CD4-positive, CD25-positive, alpha-beta regulatory T cell (primary cell): Measurements from ENCODE around the gene MPRIP. TPM values are rescaled to one million over a fixed set of nuclear protein-coding genes. Genes with fewer than 3 reads are reported as not detected.
A peak's percentile ranks its signal among the peaks of the same experiment; 100 is the strongest.
"Not testable (repeated sequence)": the region's sequence is repeated elsewhere in the genome, so short reads cannot be mapped to it uniquely, and the experiment has no call there.

Source experiments
- ATAC-seq, 2 donors: fragments of 150-1000 bp; cut with Tn5 transposase; one replicate each; pipeline ENCODE4 v1.10.0; 2021; ENCODE audit warnings: low read depth in 2 of 2, moderate number of reproducible peaks in 2 of 2, moderate library complexity in 1 of 2
- DNase-seq, 3 donors: peaks; one replicate each; pipeline versions ENCODE4 v3.0.0 to v3.0.0-alpha.2; 2012 to 2022; ENCODE audit warnings: mixed read lengths in 1 of 3
- H3K27ac ChIP-seq: one replicate; pipeline ENCODE4 v1.7.0; 2013; ENCODE audit warnings: mild to moderate bottlenecking, low read length; ENCODE audit not compliant: insufficient read depth, poor library complexity, severe bottlenecking
- H3K27me3 ChIP-seq: one replicate; pipeline ENCODE4 v1.7.0; 2013; ENCODE audit warnings: low read length; ENCODE audit not compliant: control insufficient read depth, insufficient read depth
- H3K36me3 ChIP-seq: one replicate; pipeline ENCODE4 v1.7.0; 2013; ENCODE audit warnings: mild to moderate bottlenecking, low read length, moderate library complexity; ENCODE audit not compliant: control insufficient read depth, insufficient read depth
- H3K4me1 ChIP-seq: 2 replicates; pipeline ENCODE4 v1.7.0; 2013; ENCODE audit warnings: mild to moderate bottlenecking, low read length; ENCODE audit not compliant: insufficient read depth, control insufficient read depth, poor library complexity, severe bottlenecking
- H3K4me3 ChIP-seq: one replicate; pipeline ENCODE4 v1.7.0; 2013; ENCODE audit warnings: low read depth, mild to moderate bottlenecking, low read length, moderate library complexity
- H3K9me3 ChIP-seq, 2 experiments: 1 replicate in 1 of 2; 2 replicates in 1 of 2; pipeline ENCODE4 v1.7.0; 2013; ENCODE audit warnings: low read length in 2 of 2, mild to moderate bottlenecking in 1 of 2, moderate library complexity in 1 of 2; ENCODE audit not compliant: control insufficient read depth in 2 of 2
- H3K27ac Mint-ChIP-seq, 3 donors: one replicate each; pipeline ENCODE4 v1.8.0; 2020 to 2022; ENCODE audit warnings: mild to moderate bottlenecking in 3 of 3, mixed read lengths in 3 of 3, moderate library complexity in 2 of 3
- H3K27me3 Mint-ChIP-seq: one replicate; pipeline ENCODE4 v1.8.0; 2022; ENCODE audit warnings: mild to moderate bottlenecking, mixed read lengths
- H3K36me3 Mint-ChIP-seq: one replicate; pipeline ENCODE4 v1.8.0; 2020; ENCODE audit warnings: mixed read lengths
- H3K4me1 Mint-ChIP-seq, 4 donors: one replicate each; pipeline ENCODE4 v1.8.0; 2020 to 2022; ENCODE audit warnings: mixed read lengths in 4 of 4, mild to moderate bottlenecking in 1 of 4
- H3K4me3 Mint-ChIP-seq, 4 donors: one replicate each; pipeline ENCODE4 v1.8.0; 2020 to 2022; ENCODE audit warnings: mild to moderate bottlenecking in 4 of 4, mixed read lengths in 4 of 4, moderate library complexity in 3 of 4
- H3K9me3 Mint-ChIP-seq, 7 donors: one replicate each; pipeline ENCODE4 v1.8.0; 2020 to 2022; ENCODE audit warnings: mixed read lengths in 7 of 7, mild to moderate bottlenecking in 3 of 7, moderate library complexity in 2 of 7
- polyA plus RNA-seq, 4 donors: library from polyadenylated mRNA; unstranded; fragments of 300-500 nt; fragmentation: Illumina TruSeq; gene quantifications; one replicate each; pipeline ENCODE4 v1.2.3, GENCODE V29; 2021
- total RNA-seq: library from RNA; stranded (reverse); gene quantifications from one replicate; pipeline ENCODE4 v1.2.3, GENCODE V29; 2022

The MPRIP gene
- total and polyA plus RNA-seq, 5 donors from 2014 or later = 49.0 to 234 (median 58.0) TPM

GRCh38 chr17:17183744-17184143, 141.5 kb downstream of the MPRIP start:
- Mint-ChIP-seq H3K4me1 (peaks cover 43 to 96% (median 64%) of the 10 kb centered on the region in 4 donors), H3K4me3 (peak overlapping the region; percentile 70 to 84 (median 78)), H3K36me3 (peaks cover 39% of the 10 kb centered on the region), H3K27ac (peak overlapping the region; percentile 86 to 99 (median 97)), H3K27me3 (no peaks in the 10 kb centered on the region), H3K9me3 (no peaks in the 10 kb centered on the region)
- ATAC-seq (no peak), DNase-seq (no peak)
- H3K27me3 ChIP-seq = no peaks in the 10 kb centered on the region
- peaks cover 39% of the 10 kb centered on the region for H3K36me3 ChIP-seq
- H3K4me1 ChIP-seq = peaks cover 83% of the 10 kb centered on the region
- peak overlapping the region; percentile 49 for H3K4me3 ChIP-seq
- H3K9me3 ChIP-seq = no peaks in the 10 kb centered on the region
- H3K27ac ChIP-seq = peak overlapping the region; percentile 62

- DNase-seq = peak in 2 of 3 donors; percentile 34 to 50
- H3K27me3 Mint-ChIP-seq, H3K9me3 ChIP-seq, H3K27me3 ChIP-seq, H3K9me3 Mint-ChIP-seq: not testable (repeated sequence)
- Mint-ChIP-seq H3K36me3 (peaks cover 32% of the 10 kb centered on the region), H3K27ac (peak overlapping the region; percentile 62 to 99 (median 97)), H3K4me1 (peaks cover 36 to 86% (median 57%) of the 10 kb centered on the region in 4 donors), H3K4me3 (peak overlapping the region; percentile 74 to 90 (median 78))
- ATAC-seq = peak in 1 of 2 donors; percentile 11
- peak overlapping the region; percentile 42 for H3K4me3 ChIP-seq
- H3K4me1 ChIP-seq = peaks cover 70% of the 10 kb centered on the region
- H3K27ac ChIP-seq = peak overlapping the region; percentile 62
- peaks cover 48% of the 10 kb centered on the region for H3K36me3 ChIP-seq
Measured at GRCh38 chr17:17184985-17185757, 142.9 kb downstream of the MPRIP start.

GRCh38 chr17:17186051-17186450, 143.8 kb downstream of the MPRIP start:
- H3K27me3 ChIP-seq = no peaks in the 10 kb centered on the region
- DNase-seq (peak in 1 of 3 donors; percentile 85), ATAC-seq (no peak)
- peak overlapping the region; percentile 62 for H3K27ac ChIP-seq
- H3K9me3 ChIP-seq = no peaks in the 10 kb centered on the region
- Mint-ChIP-seq H3K4me3 (peak overlapping the region; percentile 74 to 90 (median 76)), H3K4me1 (peaks cover 31 to 83% (median 56%) of the 10 kb centered on the region in 4 donors), H3K9me3 (no peaks in the 10 kb centered on the region), H3K27me3 (no peaks in the 10 kb centered on the region), H3K27ac (peak overlapping the region; percentile 62 to 99 (median 97)), H3K36me3 (peaks cover 26% of the 10 kb centered on the region)
- H3K4me3 ChIP-seq = peak overlapping the region; percentile 42
- peaks cover 61% of the 10 kb centered on the region for H3K4me1 ChIP-seq
- peaks cover 50% of the 10 kb centered on the region for H3K36me3 ChIP-seq

DNA sequence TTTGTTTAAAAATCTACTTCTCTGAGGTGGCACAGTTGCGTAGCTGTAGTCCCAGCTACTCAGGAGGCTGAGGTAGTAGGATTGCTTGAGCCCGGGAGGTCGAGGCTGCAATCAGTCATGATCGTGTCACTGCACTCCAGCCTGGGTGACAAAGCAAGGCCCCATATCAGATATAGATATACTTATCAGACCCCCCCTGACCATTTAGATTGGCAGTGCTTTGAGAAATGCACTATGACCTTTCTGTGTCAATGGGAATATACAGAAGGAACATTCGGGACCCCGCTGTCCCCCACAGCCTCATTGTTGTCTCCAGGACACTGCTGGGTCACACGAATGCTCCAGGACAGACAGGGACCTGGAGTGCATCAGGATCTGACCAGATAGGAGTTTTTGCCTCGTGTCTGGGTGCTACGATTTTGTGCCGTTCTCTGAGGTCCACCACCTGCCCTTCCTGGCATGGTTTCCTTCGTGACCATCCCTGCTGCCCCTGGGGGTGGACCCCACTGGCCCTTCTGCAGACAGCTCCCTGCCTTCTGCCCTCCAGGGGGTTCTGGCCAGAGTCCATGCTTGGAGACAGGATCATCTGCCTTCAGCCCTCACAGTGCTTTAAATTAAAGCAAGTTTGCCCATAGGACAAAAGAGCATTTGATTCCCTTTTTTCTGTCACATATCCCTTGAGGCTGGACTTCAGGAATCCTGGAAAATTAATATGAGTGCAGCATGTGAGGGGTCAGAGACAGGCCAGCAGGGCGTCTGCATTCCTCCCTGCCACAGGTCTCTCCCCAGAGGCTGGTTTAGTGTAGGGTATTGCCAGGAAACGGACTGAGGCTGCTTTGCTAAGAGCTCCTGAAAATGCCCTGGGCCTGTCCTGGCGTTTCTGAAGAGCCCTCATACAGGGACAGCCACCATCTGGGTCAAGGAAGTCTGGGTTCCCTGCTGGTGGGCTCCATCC, 144.6 kb downstream of the MPRIP start:
- H3K27me3 Mint-ChIP-seq = no peaks in the 10 kb centered on the region
- peaks cover 26 to 80% (median 51%) of the 10 kb centered on the region in 4 donors for H3K4me1 Mint-ChIP-seq

GRCh38 chr17:17188586-17188985, 146.3 kb downstream of the MPRIP start:
- no peaks in the 10 kb centered on the region for H3K27me3 Mint-ChIP-seq
- peak overlapping the region in 2 of 3 donors; percentile 66 to 99 for H3K27ac Mint-ChIP-seq
- Histone ChIP-seq H3K4me1 (peaks cover 39% of the 10 kb centered on the region), H3K27ac (no peak overlapping the region), H3K27me3 (no peaks in the 10 kb centered on the region), H3K36me3 (peaks cover 55% of the 10 kb centered on the region), H3K9me3 (no peaks in the 10 kb centered on the region), H3K4me3 (no peak overlapping the region)
- peaks cover 23 to 65% (median 45%) of the 10 kb centered on the region in 4 donors for H3K4me1 Mint-ChIP-seq
- no peaks in the 10 kb centered on the region for H3K9me3 Mint-ChIP-seq
- peak overlapping the region in 2 of 4 donors; percentile 32 to 58 for H3K4me3 Mint-ChIP-seq
- no peak for ATAC-seq
- DNase-seq = no peak
- peaks cover 21% of the 10 kb centered on the region for H3K36me3 Mint-ChIP-seq

More for the DNA sequence above, 144.6 kb downstream of the MPRIP start:
- no peaks in the 10 kb centered on the region for H3K9me3 Mint-ChIP-seq
- peak overlapping the region; percentile 77 to 99 (median 97) for H3K27ac Mint-ChIP-seq
- ATAC-seq (no peak), DNase-seq (no peak)
- H3K36me3 Mint-ChIP-seq = peaks cover 23% of the 10 kb centered on the region
- Histone ChIP-seq H3K36me3 (peaks cover 57% of the 10 kb centered on the region), H3K4me3 (peak overlapping the region; percentile 42), H3K27me3 (no peaks in the 10 kb centered on the region), H3K4me1 (peaks cover 57% of the 10 kb centered on the region), H3K27ac (peak overlapping the region; percentile 62), H3K9me3 (no peaks in the 10 kb centered on the region)
- peak overlapping the region; percentile 27 to 79 (median 74) for H3K4me3 Mint-ChIP-seq

DNA sequence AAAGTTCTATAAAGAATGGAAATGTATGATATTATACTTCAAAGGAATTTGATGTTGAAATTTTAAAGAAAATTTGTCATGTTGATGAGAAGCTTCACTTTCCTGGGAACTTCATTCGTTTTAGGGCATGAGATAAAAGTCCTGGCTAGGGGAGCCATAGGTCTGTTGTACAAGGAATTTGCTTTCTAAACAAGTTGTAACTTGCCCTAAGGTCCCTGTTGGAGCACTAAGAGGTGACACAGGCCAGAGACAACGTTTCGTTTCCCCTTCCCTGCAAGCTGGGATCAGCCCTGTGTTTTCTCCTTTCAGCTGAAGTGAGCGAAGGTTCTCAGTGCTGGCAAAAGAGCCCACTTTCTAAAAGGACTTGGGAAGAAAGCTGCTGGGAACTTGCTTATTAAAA, 147.3 kb downstream of the MPRIP start:
- Histone ChIP-seq H3K4me1 (peaks cover 29% of the 10 kb centered on the region), H3K27ac (no peak overlapping the region), H3K4me3 (no peak overlapping the region), H3K9me3 (no peaks in the 10 kb centered on the region), H3K27me3 (no peaks in the 10 kb centered on the region), H3K36me3 (peaks cover 49% of the 10 kb centered on the region)
- Mint-ChIP-seq H3K9me3 (no peaks in the 10 kb centered on the region), H3K27ac (peak overlapping the region in 2 of 3 donors; percentile 87 to 99), H3K27me3 (no peaks in the 10 kb centered on the region), H3K4me3 (no peak overlapping the region), H3K4me1 (peaks cover 18 to 55% (median 39%) of the 10 kb centered on the region in 4 donors), H3K36me3 (peaks cover 19% of the 10 kb centered on the region)
- ATAC-seq (no peak), DNase-seq (no peak)

- Mint-ChIP-seq H3K36me3 (peaks cover 17% of the 10 kb centered on the region), H3K27ac (peak overlapping the region in 1 of 3 donors; percentile 87), H3K9me3 (no peaks in the 10 kb centered on the region), H3K4me3 (no peak overlapping the region), H3K27me3 (no peaks in the 10 kb centered on the region), H3K4me1 (peaks cover 13 to 49% (median 33%) of the 10 kb centered on the region in 4 donors)
- peaks cover 23% of the 10 kb centered on the region for H3K4me1 ChIP-seq
- H3K36me3 ChIP-seq = peaks cover 49% of the 10 kb centered on the region
- H3K4me3 ChIP-seq = no peak overlapping the region
- peak overlapping the region; percentile 30 for H3K27ac ChIP-seq
- DNase-seq = no peak
- ATAC-seq = no peak
- H3K9me3 ChIP-seq = no peaks in the 10 kb centered on the region
- no peaks in the 10 kb centered on the region for H3K27me3 ChIP-seq
Measured at GRCh38 chr17:17190188-17190587, 147.9 kb downstream of the MPRIP start.
